GM19455 (cell line): ENCODE measurements around the gene POTEG.
"Not testable (repeated sequence)": the region's sequence is repeated elsewhere in the genome, so short reads cannot be mapped to it uniquely, and the experiment has no call there.

Experiments used
- ATAC-seq: cut with Tn5 transposase; IDR thresholded peaks from one replicate; pipeline ENCODE4 v1.9.1; 2021; ENCODE audit not compliant: unreplicated experiment

POTEG gene

DNA sequence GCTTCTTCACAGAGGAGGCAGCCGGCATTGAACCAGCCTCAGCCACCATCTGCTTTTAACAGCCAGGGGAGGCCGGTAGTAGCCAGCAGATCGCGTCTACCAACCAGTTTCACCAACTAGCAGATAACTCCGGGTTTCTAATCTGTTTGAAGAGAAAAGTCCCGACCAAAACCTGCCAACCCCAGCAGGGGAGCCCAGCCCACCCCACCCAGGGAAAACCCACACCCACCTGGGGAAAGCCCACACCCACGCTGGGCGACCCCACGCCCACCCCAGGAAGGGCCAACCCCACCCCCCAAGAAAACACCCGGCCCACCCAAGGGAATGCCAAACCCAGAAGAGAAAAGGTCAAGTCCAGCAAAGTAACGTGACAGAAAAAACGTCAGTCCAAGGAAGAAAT, at the start of gene POTEG:
Gene POTEG (minus strand): TSS at position 101 of the 400 bp plus-strand sequence. CDS start 52 bp downstream, at position 49.
- not testable (repeated sequence) for ATAC-seq

DNA sequence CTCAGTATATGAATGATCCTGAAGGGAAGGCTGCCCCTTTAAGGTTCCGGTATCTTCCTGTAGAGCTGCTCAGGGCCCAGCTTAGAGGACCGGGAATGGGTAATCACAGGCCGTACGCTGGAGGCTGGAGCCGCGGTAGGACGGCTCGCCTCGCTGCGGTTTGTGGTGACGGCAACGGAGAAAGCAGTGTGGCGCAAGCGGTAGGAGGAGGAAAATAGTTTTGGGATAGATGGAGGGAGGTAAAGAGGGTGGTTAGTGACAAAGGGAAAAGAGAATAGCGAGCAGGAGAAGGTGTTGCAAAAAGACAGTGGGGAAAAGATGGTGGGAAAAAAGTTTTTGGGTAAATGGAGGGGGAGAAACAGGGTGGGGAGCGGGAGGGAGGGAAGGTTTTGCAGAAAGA, 48.0 kb upstream of the POTEG start:
- not testable (repeated sequence) for ATAC-seq

DNA sequence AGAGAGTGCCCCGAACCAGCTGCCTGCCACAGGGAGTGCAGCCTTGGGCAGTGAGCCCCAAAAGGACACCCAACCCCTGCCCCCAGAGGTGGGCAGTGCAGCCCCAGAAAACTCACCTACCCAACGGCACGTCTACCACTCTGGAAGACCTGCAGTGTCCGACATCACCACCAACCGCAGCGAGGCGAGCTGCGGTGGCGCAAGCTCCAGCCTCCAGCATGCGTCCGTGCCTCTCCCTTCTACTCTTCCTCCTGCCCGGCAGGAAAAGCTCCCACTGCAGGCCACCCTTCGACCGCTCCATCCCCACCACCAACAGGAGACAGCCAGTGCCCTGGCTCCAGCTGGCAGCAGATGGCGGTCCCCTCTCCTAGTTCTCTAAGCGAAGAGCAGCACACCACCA, 47.3 kb upstream of the POTEG start:
- not testable (repeated sequence) for ATAC-seq

DNA sequence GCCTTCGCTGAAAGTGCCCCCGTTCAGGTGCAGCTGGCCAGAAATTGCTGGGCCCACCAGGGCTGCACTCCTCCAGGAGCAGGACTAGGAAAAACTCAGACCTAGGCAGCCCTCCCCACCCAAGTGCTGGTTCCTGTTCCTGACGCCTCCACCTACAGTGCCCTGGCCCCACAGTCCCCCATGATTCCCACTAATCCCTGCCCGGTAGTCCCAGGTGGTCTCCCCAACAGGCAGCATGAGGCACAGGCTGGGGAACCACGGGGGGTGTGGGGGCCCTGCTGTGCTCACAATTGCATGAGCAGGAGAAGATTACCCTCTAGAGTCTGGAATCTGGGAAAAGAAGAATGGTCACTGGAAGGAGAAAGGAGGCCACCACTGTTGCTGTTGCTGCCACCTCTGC, 46.4 kb upstream of the POTEG start:
- ATAC-seq = not testable (repeated sequence)

DNA sequence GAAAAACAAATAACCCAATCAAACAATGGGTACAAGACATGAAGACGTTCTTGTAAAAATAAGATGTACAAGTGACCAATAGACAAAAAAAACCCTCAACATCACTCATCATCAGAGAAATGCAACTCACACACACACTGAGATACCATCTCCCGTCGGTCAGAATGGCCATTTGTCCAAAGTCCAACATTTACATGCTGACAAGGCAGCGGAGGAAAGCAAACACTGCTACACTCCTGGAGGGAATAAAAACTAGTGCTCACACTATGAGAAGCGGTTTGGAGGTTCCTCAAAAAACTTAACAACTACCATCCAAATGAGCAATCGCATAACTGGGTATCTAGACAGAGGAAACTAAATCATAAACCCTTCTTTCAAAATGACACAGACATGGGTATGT, 11.6 kb upstream of the POTEG start:
- ATAC-seq = not testable (repeated sequence)

DNA sequence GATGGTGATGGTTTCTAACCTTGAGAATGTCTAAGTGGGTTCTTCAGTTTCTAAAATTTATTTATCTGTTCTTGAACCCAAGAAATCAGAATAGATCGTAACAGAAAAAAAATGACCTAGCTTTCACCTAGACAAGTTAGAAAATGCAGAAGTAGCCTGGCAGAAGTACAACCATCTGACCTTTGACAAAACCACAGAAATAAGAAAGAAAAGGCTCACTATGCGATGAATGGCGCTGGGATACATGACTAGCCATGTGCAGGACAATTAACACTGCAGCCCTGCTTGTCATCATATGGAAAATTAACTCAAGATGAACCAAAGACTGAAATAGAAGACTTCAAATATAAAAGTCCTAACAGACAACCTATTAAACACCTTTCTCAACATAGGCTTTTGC, 5.7 kb upstream of the POTEG start:
- not testable (repeated sequence) for ATAC-seq

DNA sequence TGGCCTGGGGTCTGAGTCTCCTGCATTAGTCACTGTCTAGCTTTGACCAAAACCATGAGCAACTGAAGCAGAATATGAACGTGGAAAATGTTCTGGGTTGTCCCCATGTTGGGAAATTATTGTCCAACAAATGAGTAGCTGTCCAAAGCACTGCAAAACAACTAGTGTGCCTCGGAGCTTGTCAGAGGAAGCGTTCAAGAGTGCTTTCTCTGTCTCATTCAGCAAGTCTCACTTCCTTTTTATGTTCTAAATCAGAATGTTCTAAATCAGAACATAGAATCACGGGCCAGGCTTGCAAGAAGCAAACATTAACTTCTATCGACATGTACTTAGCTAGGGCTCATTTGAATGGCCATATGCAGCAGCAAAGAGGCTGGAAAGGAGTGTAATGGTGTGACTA, 5.1 kb upstream of the POTEG start:
- ATAC-seq = not testable (repeated sequence)

DNA sequence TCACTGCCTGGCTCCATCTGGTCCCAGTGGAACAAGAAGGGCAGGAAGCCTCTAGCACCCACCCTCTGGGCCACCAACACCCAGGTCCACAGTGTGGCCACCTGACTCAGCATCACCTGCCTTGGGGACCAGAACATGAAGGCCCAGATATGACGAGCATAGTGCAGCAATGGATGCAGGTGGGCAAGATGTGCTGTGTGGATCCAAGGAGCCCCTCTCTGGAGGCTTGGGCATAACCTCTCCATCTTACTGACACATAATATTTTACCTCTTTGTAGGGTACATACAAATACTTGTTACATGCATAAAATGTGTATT, 2.9 kb upstream of the POTEG start:
- not testable (repeated sequence) for ATAC-seq

DNA sequence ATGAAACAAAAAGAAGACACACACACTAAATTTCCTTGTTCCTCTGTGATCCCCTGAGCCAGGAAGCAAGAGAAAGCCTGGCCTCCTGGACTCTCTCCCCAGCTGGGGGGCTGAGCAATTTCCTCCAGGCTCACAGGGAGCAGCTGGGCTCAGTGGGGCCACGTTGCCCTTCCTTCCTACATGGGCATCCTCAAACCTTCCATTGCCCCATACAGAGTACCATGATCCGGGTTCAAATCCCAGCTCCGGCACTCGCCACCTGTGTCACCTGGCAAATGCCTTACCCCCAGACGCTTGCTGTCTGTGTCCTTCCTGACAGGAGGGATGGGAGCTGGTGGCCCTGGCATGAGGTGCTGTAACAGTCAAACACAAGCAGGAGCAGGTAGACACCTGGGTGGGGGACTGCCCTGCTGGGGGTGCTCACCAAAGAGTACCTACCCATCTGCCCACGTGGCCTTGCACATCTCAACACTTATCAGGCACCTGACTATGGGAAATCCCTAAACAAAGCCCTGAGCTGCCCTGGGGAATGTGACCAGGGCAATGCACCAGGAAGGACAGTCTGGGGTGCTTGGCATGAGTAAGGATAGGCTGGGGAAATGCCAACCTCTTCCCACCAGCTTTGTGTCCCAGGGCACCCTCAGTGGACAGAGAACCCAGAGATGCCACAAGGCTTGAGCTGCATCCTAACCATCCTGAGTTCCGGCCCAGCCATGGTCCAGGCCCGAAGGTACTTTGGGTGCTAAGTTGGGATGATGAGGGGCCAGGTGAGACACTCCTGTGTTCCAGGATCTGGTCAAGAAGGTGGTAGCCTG, 2.4 kb upstream of the POTEG start:
- not testable (repeated sequence) for ATAC-seq

DNA sequence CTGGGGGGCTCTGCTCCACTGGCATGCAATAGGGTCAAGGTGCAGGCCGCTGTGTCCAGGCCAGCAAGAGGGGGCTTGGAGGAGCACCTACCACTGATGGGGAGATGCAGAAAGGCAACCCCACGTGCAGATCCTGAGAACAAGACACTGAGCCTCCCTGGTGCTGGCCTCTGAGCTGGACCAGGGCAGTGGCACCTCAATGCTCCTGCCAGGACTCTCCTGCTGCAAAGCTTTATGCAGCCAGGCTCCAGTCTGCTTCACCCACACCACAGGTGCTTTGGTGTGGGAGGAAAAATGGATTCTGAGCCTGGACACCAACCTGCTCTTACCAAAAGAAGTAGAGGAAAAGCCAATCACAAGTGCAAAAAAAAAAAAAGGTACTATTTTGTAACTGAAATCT, 1.7 kb upstream of the POTEG start:
- not testable (repeated sequence) for ATAC-seq

DNA sequence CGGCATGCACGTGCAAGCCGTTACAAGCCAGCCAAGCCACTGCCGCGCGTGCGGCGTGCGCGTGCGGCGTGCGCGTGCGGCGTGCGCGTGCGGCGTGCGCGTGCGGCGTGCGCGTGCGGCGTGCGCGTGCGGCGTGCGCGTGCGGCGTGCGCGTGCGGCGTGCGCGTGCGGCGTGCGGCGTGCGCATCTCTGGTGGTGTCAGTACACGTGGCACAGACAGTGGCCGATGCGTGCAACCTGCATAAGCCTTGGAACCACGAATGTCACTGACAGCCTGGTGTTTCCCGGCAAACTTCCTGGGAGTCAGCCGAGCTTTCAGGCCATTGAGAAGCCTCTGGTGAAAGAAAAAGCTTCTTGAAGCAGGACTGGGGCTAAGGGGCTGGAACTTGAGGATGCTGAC, 750 bp upstream of the POTEG start:
- not testable (repeated sequence) for ATAC-seq

DNA sequence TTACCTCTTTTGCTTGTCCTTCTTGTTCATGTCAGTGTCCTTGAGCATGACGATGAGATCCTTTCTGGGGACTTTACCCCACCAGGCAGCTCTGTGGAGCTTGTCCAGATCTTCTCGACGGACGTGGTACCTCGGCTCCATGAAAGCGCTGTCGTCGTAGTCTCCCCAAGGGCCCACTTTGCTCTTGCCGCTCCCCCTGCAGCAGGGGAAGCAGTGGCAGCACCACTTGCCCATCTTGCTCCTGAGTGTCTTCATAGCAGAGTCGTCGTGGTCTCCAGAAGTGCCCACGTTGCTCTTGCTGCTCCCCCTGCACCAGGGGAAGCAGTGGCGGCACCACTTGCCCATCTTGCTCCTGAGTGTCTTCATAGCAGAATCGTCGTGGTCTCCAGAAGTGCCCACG, 376 bp downstream of the POTEG start:
- not testable (repeated sequence) for ATAC-seq

DNA sequence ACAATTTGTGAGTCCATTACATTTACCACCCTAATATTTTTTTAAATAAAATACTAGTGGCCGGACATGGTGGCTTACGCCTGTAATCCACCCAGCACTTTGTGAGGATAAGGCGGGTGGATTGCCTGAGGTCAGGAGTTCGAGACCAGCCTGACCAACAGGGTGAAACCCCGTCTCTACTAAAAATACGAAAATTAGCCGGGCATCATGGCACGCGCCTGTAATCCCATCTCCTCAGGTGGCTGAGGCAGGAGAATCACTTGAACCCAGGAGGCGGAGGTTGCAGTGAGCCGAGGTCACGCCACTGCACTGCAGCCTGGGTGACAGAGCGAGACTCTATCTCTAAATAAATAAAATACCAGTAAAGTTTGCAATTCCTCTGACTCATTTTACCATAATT, 25.6 kb downstream of the POTEG start:
- ATAC-seq = not testable (repeated sequence)

DNA sequence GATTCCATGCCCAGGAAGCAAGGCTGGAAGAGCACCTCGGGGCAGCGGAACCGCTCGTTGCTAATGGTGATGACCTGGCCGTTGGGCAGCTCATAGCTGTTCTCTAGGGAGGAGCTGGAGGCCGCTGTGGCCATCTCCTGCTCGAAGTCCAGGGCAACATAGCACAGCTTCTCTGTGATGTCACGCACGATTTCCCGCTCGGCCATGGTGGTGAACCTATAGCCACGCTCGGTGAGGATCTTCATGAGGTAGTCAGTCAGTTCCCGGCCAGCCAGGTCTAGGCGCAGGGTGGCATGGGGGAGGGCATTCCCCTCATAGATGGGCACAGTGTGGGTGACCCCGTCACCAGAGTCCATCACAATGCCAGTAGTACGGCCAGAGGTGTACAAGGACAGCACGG, 32.0 kb downstream of the POTEG start:
- ATAC-seq = not testable (repeated sequence)

DNA sequence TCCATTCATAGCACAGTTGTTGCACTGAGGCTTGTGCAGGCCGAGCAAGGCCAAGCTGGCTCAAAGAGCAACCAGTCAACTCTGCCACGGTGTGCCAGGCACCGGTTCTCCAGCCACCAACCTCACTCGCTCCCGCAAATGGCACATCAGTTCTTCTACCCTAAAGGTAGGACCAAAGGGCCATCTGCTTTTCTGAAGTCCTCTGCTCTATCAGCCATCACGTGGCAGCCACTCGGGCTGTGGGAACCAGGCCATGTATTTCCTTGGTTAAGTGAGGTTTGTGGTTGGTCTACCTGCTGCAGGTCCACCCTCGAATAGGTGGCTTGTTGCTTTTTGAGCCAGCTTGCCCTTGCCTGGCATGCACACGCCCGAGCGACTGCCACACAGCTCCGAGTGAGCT, 39.4 kb downstream of the POTEG start:
- ATAC-seq = not testable (repeated sequence)

DNA sequence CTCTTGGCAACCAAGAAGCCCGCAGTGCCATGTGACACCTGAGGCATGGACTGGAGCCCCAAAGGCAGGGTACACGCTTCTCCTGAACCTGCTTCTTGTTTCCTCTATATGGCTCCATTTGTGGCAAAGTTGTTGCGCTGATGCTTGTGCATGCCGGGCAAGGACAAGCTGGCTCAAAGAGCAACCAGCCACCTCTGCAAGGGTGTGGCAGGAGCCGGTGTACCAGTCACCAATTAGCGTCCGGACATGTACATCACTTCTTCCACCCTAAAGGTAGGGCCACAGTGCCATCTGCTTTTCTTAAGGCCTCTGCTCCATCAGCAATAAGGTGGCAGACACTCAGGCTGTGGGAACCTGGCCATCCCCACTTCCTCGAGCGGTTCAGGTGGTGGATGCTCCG, 43.9 kb downstream of the POTEG start:
- ATAC-seq = not testable (repeated sequence)

DNA sequence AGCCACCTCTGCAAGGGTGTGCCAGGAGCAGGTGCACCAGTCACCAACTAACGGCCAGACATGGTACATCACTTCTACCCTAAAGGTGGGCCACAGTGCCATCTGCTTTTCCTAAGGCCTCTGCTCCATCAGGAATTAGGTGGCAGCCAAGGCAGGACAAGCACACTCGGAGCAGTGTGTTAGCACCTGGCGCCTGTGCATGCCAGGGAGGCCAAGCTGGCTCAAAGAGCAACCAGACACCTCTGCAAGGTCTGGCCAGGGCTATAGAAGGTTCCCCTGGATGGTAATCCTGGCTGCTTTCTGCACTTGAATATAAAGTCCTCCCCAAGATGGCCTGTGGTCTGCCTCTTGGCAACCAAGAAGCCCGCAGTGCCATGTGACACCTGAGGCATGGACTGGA, 45.4 kb downstream of the POTEG start:
- ATAC-seq = not testable (repeated sequence)

DNA sequence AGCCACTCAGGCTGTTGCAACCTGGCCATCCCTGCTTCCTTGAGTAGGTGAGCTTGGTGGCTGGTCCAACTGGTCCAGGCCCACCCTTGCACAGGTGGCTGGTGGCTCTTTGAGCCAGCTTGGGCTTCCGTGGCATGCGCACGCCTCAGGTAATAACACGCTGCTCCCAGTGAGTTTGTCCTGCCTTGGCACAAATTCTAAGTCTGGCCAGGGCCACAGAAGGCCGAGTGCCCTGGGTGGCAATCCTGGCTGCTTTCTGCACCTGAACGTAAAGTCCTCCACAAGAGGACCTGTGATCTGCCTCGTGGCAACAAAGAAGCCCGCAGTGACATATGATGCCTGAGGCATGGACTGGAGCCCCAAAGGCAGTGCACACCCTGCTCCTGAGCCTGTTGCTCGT, 47.1 kb downstream of the POTEG start:
- ATAC-seq = not testable (repeated sequence)

DNA sequence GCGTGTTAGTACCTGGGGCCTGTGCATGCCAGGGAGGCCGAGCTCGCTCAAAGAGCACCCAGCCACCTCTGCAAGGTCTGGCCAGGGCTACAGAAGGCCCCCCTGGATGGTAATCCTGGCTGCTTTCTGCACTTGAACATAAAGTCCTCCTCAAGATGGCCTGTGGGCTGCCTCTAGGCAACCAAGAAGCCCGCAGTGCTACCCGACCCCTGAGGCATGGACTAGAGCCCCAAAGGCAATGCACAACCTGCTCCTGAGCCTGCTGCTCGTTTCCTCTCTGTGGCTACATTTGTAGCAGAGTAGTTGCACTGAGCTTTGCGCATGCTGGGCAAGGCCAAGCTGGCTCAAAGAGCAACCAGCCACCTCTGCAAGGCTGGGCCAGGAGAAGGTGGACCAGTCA, 47.8 kb downstream of the POTEG start:
- not testable (repeated sequence) for ATAC-seq

DNA sequence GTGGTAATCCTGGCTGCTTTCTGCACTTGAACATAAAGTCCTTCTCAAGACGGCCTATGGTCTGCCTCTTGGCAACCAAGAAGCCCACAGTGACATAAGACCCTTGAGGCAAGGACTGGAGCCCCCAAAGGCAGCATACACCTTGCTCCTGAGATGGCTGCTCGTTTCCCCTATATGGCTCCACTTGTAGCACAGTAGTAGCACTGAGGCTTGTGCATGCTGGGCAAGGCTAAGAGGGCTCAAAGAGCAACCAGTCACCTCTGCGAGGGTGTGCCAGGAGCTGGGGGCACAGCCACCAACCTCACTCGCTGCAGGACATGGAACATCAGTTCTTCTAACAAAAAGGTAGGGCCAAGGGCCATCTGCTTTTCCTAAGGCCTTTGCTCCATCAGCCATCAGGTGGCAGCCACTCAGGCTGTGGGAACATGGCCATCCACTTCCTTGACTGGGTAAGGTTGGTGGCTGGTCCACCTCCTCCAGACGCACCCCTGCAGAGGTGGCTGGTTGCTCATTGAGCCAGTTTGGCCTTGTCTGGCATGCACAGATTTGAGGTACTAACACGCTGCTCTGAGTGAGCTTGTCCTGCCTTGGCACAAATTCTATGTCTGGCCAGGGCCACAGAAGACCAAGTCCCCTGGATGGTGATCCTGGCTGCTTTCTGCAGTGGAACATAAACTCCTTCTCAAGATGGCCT, 49.9 kb downstream of the POTEG start:
- not testable (repeated sequence) for ATAC-seq

DNA sequence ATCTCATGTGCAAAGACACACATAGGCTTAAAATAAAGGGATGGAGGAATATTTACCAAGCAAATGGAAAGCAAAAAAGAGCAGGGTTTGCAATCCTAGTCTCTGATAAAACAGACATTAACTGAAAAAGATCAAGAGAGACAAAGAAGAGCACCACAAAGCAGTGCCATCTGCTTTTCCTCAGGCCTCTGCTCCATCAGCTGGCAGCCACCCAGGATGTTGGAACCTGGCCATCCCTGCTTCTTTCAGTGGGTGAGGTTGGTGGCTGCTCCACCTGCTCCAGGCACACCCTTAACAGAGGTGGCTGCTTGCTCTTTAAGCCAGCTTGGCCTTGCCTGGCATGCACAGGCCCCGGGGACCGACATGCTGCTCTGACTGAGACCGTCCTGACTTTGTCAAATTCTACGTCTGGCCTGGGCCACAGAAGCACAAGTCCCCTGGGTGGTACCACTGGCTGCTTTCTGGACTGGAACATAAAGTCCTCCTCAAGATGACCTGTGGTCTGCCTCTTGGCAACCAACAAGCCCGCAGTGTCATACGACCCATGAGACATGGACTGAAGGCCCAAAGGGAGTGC, 51.0 kb downstream of the POTEG start:
- not testable (repeated sequence) for ATAC-seq

DNA sequence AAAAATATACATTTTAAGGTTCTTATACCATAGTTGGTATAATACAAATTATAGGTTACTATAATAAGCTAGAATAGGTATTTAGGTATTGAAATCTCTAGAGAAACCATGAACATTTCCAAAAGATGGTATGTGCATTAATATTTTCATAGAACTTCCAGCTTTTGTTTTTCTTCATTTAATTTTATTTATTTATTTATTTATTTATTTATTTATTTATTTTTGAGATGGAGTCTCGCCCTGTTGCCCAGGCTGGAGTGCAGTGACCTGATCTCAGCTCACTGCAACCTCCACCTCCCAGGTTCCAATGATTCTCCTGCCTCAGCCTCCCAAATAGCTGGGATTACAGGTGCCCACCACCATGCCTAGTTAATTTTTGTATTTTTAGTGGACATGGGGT, 54.0 kb downstream of the POTEG start:
- not testable (repeated sequence) for ATAC-seq
